ENCODE results near the gene CDH11.

GRCh38 chr16:65032387-65032786, 89.5 kb downstream of the CDH11 start:
- TF ChIP-seq EZH2phosphoT487 (IDR thresholded peaks at IDR 0.05; ENCODE audit: low read length) (no peak), CTCF (IDR thresholded peaks at IDR 0.05; ENCODE audit: low read length) (no peak)
